GM18861 (cell line): Measurements from ENCODE around the gene TUBB.
A peak's percentile ranks its signal among the peaks of the same experiment; 100 is the strongest.
"Not testable (repeated sequence)": the region's sequence is repeated elsewhere in the genome, so short reads cannot be mapped to it uniquely, and the experiment has no call there.

Source experiments
- ATAC-seq: cut with Tn5 transposase; IDR thresholded peaks from one replicate; pipeline ENCODE4 v1.9.1; 2021; ENCODE audit not compliant: unreplicated experiment

Gene TUBB

GRCh38 chr6:30717845-30718720 is 2.1 kb upstream of the TUBB start:
- ATAC-seq: not testable (repeated sequence)

GRCh38 chr6:30719356-30719755 is 796 bp upstream of the TUBB start:
- no peak for ATAC-seq

- no peak for ATAC-seq
Observed at GRCh38 chr6:30720738-30721197, 616 bp downstream of the TUBB start.

- peak; percentile 23 for ATAC-seq
Observed at GRCh38 chr6:30721198-30722024, 1.3 kb downstream of the TUBB start.

- ATAC-seq: not testable (repeated sequence)
Observed at GRCh38 chr6:30722025-30722279, 1.8 kb downstream of the TUBB start.

- no peak for ATAC-seq
Observed at GRCh38 chr6:30722280-30723112, 2.3 kb downstream of the TUBB start.

- ATAC-seq: not testable (repeated sequence)
Observed at GRCh38 chr6:30723159-30723842, 3.1 kb downstream of the TUBB start.

GRCh38 chr6:30723843-30724741 is 3.9 kb downstream of the TUBB start:
- not testable (repeated sequence) for ATAC-seq

GRCh38 chr6:30724906-30725667 is 4.9 kb downstream of the TUBB start:
- no peak for ATAC-seq

GRCh38 chr6:30725713-30726505 is 5.8 kb downstream of the TUBB start:
- no peak for ATAC-seq

- no peak for ATAC-seq
Observed at GRCh38 chr6:30726506-30727413, 6.6 kb downstream of the TUBB start.

- ATAC-seq: no peak
Observed at GRCh38 chr6:30727920-30728553, 7.9 kb downstream of the TUBB start.

- ATAC-seq: no peak
Observed at GRCh38 chr6:30730601-30731435, 10.7 kb downstream of the TUBB start.

- no peak for ATAC-seq
Observed at GRCh38 chr6:30732237-30732943, 12.2 kb downstream of the TUBB start.

GRCh38 chr6:30735668-30736314 is 15.6 kb downstream of the TUBB start:
- ATAC-seq: peak; percentile 36
